CD14-positive monocyte (primary cell): Measurements from ENCODE around the gene C1QTNF8. TPM values are rescaled to one million over a fixed set of nuclear protein-coding genes. Genes with fewer than 3 reads are reported as not detected.

ENCODE experiments used
- DNase-seq, 3 donors: peaks; one replicate each; pipeline ENCODE4 v3.0.0-alpha.2; 2011 to 2022
- H2AFZ ChIP-seq: 2 replicates; pipeline ENCODE4 v1.6.0; 2012; ENCODE audit warnings: mild to moderate bottlenecking, low read depth, low read length, inconsistent platforms; ENCODE audit not compliant: insufficient read depth, poor library complexity, severe bottlenecking
- H3K27ac ChIP-seq, 2 donors: 1 replicate in 1 of 2; 2 replicates in 1 of 2; pipeline ENCODE4 v1.5.1; 2012 to 2013; ENCODE audit warnings: low read length in 2 of 2, control low read depth in 1 of 2, inconsistent platforms in 1 of 2, low read depth in 1 of 2, mild to moderate bottlenecking in 1 of 2
- H3K27me3 ChIP-seq, 2 donors: one replicate each; pipeline versions ENCODE4 v1.6.0 to v1.6.1; 2011 to 2013; ENCODE audit warnings: low read length in 2 of 2; ENCODE audit not compliant: control insufficient read depth in 2 of 2, insufficient read depth in 2 of 2
- H3K36me3 ChIP-seq, 2 donors: replicated peaks in 1 of 2; 1 replicate in 1 of 2; 2 replicates in 1 of 2; pipeline versions ENCODE4 v1.5.1 to v1.6.1; 2012 to 2013; ENCODE audit warnings: low read length in 2 of 2, control low read depth in 1 of 2, inconsistent platforms in 1 of 2, mild to moderate bottlenecking in 1 of 2; ENCODE audit not compliant: insufficient read depth in 2 of 2, control insufficient read depth in 1 of 2
- H3K4me1 ChIP-seq, 2 donors: 1 replicate in 1 of 2; 2 replicates in 1 of 2; pipeline versions ENCODE4 v1.5.1 to v1.6.1; 2012 to 2013; ENCODE audit warnings: low read length in 2 of 2, control low read depth in 1 of 2, inconsistent platforms in 1 of 2, mild to moderate bottlenecking in 1 of 2, moderate library complexity in 1 of 2; ENCODE audit not compliant: insufficient read depth in 2 of 2, control insufficient read depth in 1 of 2
- H3K4me2 ChIP-seq: replicated peaks from 2 replicates; pipeline ENCODE3; 2012; ENCODE audit warnings: low read length, moderate library complexity, mild to moderate bottlenecking; ENCODE audit not compliant: poor library complexity, severe bottlenecking; ENCODE audit errors: extremely low read depth
- H3K4me3 ChIP-seq, 3 experiments: fragments of 200-600 bp in 1 of 3; sonication (generic) in 1 of 3; replicated peaks in 1 of 3; 1 replicate in 2 of 3; 2 replicates in 1 of 3; pipeline ENCODE4 v1.5.1; 2011 to 2013; ENCODE audit warnings: low read length in 3 of 3, mild to moderate bottlenecking in 3 of 3, control low read depth in 2 of 3, low read depth in 2 of 3, inconsistent platforms in 1 of 3, moderate library complexity in 1 of 3
- H3K79me2 ChIP-seq: 2 replicates; pipeline ENCODE4 v1.6.0; 2012; ENCODE audit warnings: mild to moderate bottlenecking, control low read depth, inconsistent platforms, low read length, moderate library complexity; ENCODE audit not compliant: insufficient read depth
- H3K9ac ChIP-seq: 2 replicates; pipeline ENCODE4 v1.6.0; 2017; ENCODE audit warnings: low read length, mild to moderate bottlenecking; ENCODE audit not compliant: insufficient read depth, poor library complexity, severe bottlenecking
- H3K9me3 ChIP-seq, 2 donors: replicated peaks in 1 of 2; 1 replicate in 1 of 2; 2 replicates in 1 of 2; pipeline versions ENCODE4 v1.5.1 to v1.6.1; 2012 to 2013; ENCODE audit warnings: low read length in 2 of 2, control low read depth in 1 of 2; ENCODE audit not compliant: control insufficient read depth in 1 of 2, insufficient read depth in 1 of 2
- H4K20me1 ChIP-seq: 2 replicates; pipeline ENCODE4 v1.6.0; 2012; ENCODE audit warnings: mild to moderate bottlenecking, low read length, control low read depth, moderate library complexity; ENCODE audit not compliant: insufficient read depth
- H3K27ac Mint-ChIP-seq, 7 donors: one replicate each; pipeline ENCODE4 v1.8.0; 2020; ENCODE audit warnings: mild to moderate bottlenecking in 7 of 7, mixed read lengths in 7 of 7, moderate library complexity in 6 of 7, inconsistent platforms in 2 of 7
- H3K27me3 Mint-ChIP-seq, 3 donors: one replicate each; pipeline ENCODE4 v1.8.0; 2021 to 2022; ENCODE audit warnings: low read depth in 3 of 3, mild to moderate bottlenecking in 3 of 3, mixed read lengths in 3 of 3, moderate library complexity in 3 of 3, inconsistent platforms in 1 of 3
- H3K36me3 Mint-ChIP-seq, 2 donors: one replicate each; pipeline ENCODE4 v1.8.0; 2020; ENCODE audit warnings: mixed read lengths in 2 of 2, inconsistent platforms in 1 of 2, mild to moderate bottlenecking in 1 of 2
- H3K4me1 Mint-ChIP-seq: one replicate; pipeline ENCODE4 v1.8.0; 2020; ENCODE audit warnings: mild to moderate bottlenecking, mixed read lengths
- H3K4me3 Mint-ChIP-seq, 2 donors: one replicate each; pipeline ENCODE4 v1.8.0; 2020; ENCODE audit warnings: mild to moderate bottlenecking in 2 of 2, mixed read lengths in 2 of 2, moderate library complexity in 1 of 2
- H3K9me3 Mint-ChIP-seq, 7 donors: one replicate each; pipeline ENCODE4 v1.8.0; 2020 to 2022; ENCODE audit warnings: mixed read lengths in 7 of 7, mild to moderate bottlenecking in 6 of 7, moderate library complexity in 6 of 7, inconsistent platforms in 2 of 7
- CTCF ChIP-seq: fragments of 200-600 bp; IDR thresholded peaks from one replicate; pipeline ENCODE4 v1.8.0; 2022; ENCODE audit warnings: antibody characterized with exemption, mild to moderate bottlenecking
- WGBS: methylation state at CpG from one replicate; pipeline ENCODE4 v1.1.5; 2013; ENCODE audit warnings: missing lambda C conversion rate; ENCODE audit not compliant: insufficient coverage; 5-methylcytosine and 5-hydroxymethylcytosine counted together
- intact Hi-C, 2 donors: fragments of 100-400 bp; cut with micrococcal nuclease; formaldehyde crosslinking; loops; one replicate each; pipeline versions ENCODE4 v1.15.0 to v1.15.1; 2023
- polyA plus RNA-seq, 3 donors: library from polyadenylated mRNA; depleted of rRNA in 1 of 3; unstranded in 2 of 3; stranded (reverse) in 1 of 3; fragments of 300-500 nt in 2 of 3; fragments of >200 nt in 1 of 3; fragmentation: Illumina TruSeq in 2 of 3; gene quantifications; 1 replicate in 2 of 3; 2 replicates in 1 of 3; pipeline ENCODE4 v1.2.3, GENCODE V29; 2012 to 2021

Gene C1QTNF8
- polyA plus RNA-seq, 3 donors, result not detected

- TF ChIP-seq CTCF, result no peak
- WGBS, result 99% methylated on average over 10 of the region's 17 CpGs
- Mint-ChIP-seq H3K4me3 (no peak overlapping the region), H3K9me3 (peaks cover 0 to 4% (median 0%) of the 10 kb centered on the region in 7 donors), H3K36me3 (no peaks in the 10 kb centered on the region), H3K4me1 (no peaks in the 10 kb centered on the region), H3K27ac (no peak overlapping the region), H3K27me3 (peaks cover 3 to 13% (median 4%) of the 10 kb centered on the region in 3 donors)
- Histone ChIP-seq H3K9ac (no peak overlapping the region), H3K27ac (no peak overlapping the region), H3K36me3 (no peaks in the 10 kb centered on the region), H3K27me3 (no peaks in the 10 kb centered on the region), H3K79me2 (no peaks in the 10 kb centered on the region), H3K4me1 (no peaks in the 10 kb centered on the region), H3K4me2 (no peak overlapping the region), H3K4me3 (no peak overlapping the region), H4K20me1 (no peaks in the 10 kb centered on the region), H2AFZ (no peak overlapping the region), H3K9me3 (no peaks in the 10 kb centered on the region)
- DNase-seq, result no peak
- intact Hi-C loops, result no loop called here
Measured at GRCh38 chr16:1051446-1051845, 44.6 kb downstream of the C1QTNF8 start.

- intact Hi-C loops, result no loop called here
- no peak for TF ChIP-seq CTCF
- Mint-ChIP-seq H3K36me3 (no peaks in the 10 kb centered on the region), H3K27me3 (peaks cover 3 to 12% (median 4%) of the 10 kb centered on the region in 3 donors), H3K4me1 (no peaks in the 10 kb centered on the region), H3K4me3 (no peak overlapping the region), H3K27ac (no peak overlapping the region), H3K9me3 (peaks cover 0 to 2% (median 0%) of the 10 kb centered on the region in 7 donors)
- H4K20me1 ChIP-seq, result no peaks in the 10 kb centered on the region
- H3K4me1 ChIP-seq, result no peaks in the 10 kb centered on the region
- H3K79me2 ChIP-seq, result no peaks in the 10 kb centered on the region
- WGBS, result 74% methylated on average over 3 of the region's 15 CpGs
- H3K27ac ChIP-seq, result no peak overlapping the region
- no peak overlapping the region for H2AFZ ChIP-seq
- H3K4me3 ChIP-seq, result no peak overlapping the region
- H3K36me3 ChIP-seq, result no peaks in the 10 kb centered on the region
- no peak overlapping the region for H3K9ac ChIP-seq
- H3K9me3 ChIP-seq, result no peaks in the 10 kb centered on the region
- H3K4me2 ChIP-seq, result no peak overlapping the region
- no peak for DNase-seq
- no peaks in the 10 kb centered on the region for H3K27me3 ChIP-seq
Measured at GRCh38 chr16:1050921-1051320, 45.1 kb downstream of the C1QTNF8 start.
